HEK293 (cell line): Measurements from ENCODE around the gene PARL.

Experiments used
- CTCF ChIP-seq: fragments of 450-650 bp; formaldehyde crosslinking; IDR thresholded peaks from 2 replicates; pipeline ENCODE4 v1.5.1; 2016; ENCODE audit warnings: missing biosample characterization, missing genetic modification characterization
- HOXA7 ChIP-seq: sonication (generic); formaldehyde crosslinking; IDR thresholded peaks from 2 replicates; pipeline ENCODE4 v1.8.1; 2022; ENCODE audit warnings: missing genetic modification reagents, borderline replicate concordance
- ZBTB17 ChIP-seq: fragments of 450-650 bp; formaldehyde crosslinking; IDR thresholded peaks from 2 replicates; pipeline ENCODE4 v1.5.1; 2016; ENCODE audit warnings: missing biosample characterization, missing genetic modification characterization
- ZFP3 ChIP-seq: fragments of 450-650 bp; formaldehyde crosslinking; IDR thresholded peaks from 2 replicates; pipeline ENCODE4 v1.5.1; 2016; ENCODE audit warnings: low read depth, missing biosample characterization, missing genetic modification characterization
- ZNF10 ChIP-seq: fragments of 450-650 bp; formaldehyde crosslinking; IDR thresholded peaks from 2 replicates; pipeline ENCODE4 v1.5.1; 2017; ENCODE audit warnings: missing biosample characterization, missing genetic modification characterization
- ZNF169 ChIP-seq: fragments of 450-650 bp; formaldehyde crosslinking; IDR thresholded peaks from 2 replicates; pipeline ENCODE4 v1.5.1; 2016; ENCODE audit warnings: missing biosample characterization, missing genetic modification characterization
- ZNF311 ChIP-seq: fragments of 450-650 bp; formaldehyde crosslinking; IDR thresholded peaks from 2 replicates; pipeline ENCODE4 v1.5.1; 2017; ENCODE audit warnings: missing biosample characterization, missing genetic modification characterization, borderline replicate concordance
- ZNF324 ChIP-seq: fragments of 450-650 bp; formaldehyde crosslinking; IDR thresholded peaks from 2 replicates; pipeline ENCODE4 v1.5.1; 2016; ENCODE audit warnings: missing biosample characterization, missing genetic modification characterization
- ZNF560 ChIP-seq: fragments of 450-650 bp; formaldehyde crosslinking; IDR thresholded peaks from 2 replicates; pipeline ENCODE4 v1.5.1; 2017; ENCODE audit warnings: missing biosample characterization, missing genetic modification characterization, borderline replicate concordance
- ZNF624 ChIP-seq: fragments of 450-650 bp; formaldehyde crosslinking; IDR thresholded peaks from 2 replicates; pipeline ENCODE4 v1.5.1; 2017; ENCODE audit warnings: missing biosample characterization, missing genetic modification characterization
- ZNF707 ChIP-seq: fragments of 450-650 bp; formaldehyde crosslinking; IDR thresholded peaks from 2 replicates; pipeline ENCODE4 v1.5.1; 2016; ENCODE audit warnings: missing biosample characterization, missing genetic modification characterization

GRCh38 chr3:183911087-183911486 lies 26.4 kb upstream of the PARL start:
- TF ChIP-seq ZNF324 (tag by site-specific recombination) = no peak
- TF ChIP-seq CTCF (tag by site-specific recombination) = no peak
- no peak for TF ChIP-seq ZNF560 (tag by site-specific recombination)
- TF ChIP-seq ZNF311 (tag by site-specific recombination) = no peak
- no peak for TF ChIP-seq ZFP3 (tag by site-specific recombination)
- no peak for TF ChIP-seq ZNF10 (tag by site-specific recombination)
- TF ChIP-seq ZNF624 = no peak
- TF ChIP-seq ZNF707 (tag by site-specific recombination) = no peak
- TF ChIP-seq HOXA7 (CRISPR knock-in tag) = no peak
- TF ChIP-seq ZBTB17 = no peak
- TF ChIP-seq ZNF169 = no peak
